DND-41 (cell line): Measurements from ENCODE around the gene ATXN1.

Source experiments
- ATAC-seq: fragments of 200-7000 bp; cut with Tn5 transposase; 3 replicates; pipeline ENCODE4 v1.9.1; 2021; ENCODE audit warnings: low read depth; ENCODE audit not compliant: insufficient read depth
- DNase-seq: peaks from one replicate; pipeline ENCODE4 v3.0.0-alpha.2; 2020
- H2AFZ ChIP-seq: 2 replicates; pipeline ENCODE4 v1.6.0; 2012; ENCODE audit warnings: low read depth, low read length
- H3K27ac ChIP-seq: 2 replicates; pipeline ENCODE4 v1.5.1; 2012; ENCODE audit warnings: low read length, inconsistent platforms
- H3K27me3 ChIP-seq: fragments of 200-600 bp; sonication (generic); 2 replicates; pipeline ENCODE4 v1.6.0; 2012; ENCODE audit warnings: low read length, mild to moderate bottlenecking, inconsistent platforms; ENCODE audit not compliant: insufficient read depth, poor library complexity
- H3K36me3 ChIP-seq: 2 replicates; pipeline ENCODE4 v1.5.1; 2012; ENCODE audit warnings: low read length, inconsistent platforms; ENCODE audit not compliant: insufficient read depth
- H3K4me1 ChIP-seq: 2 replicates; pipeline ENCODE4 v1.5.1; 2012; ENCODE audit warnings: mild to moderate bottlenecking, low read length; ENCODE audit not compliant: insufficient read depth
- H3K4me2 ChIP-seq: 2 replicates; pipeline ENCODE4 v1.6.0; 2012; ENCODE audit warnings: mild to moderate bottlenecking, moderate library complexity, low read length, inconsistent platforms; ENCODE audit not compliant: insufficient read depth
- H3K4me3 ChIP-seq, 2 experiments: fragments of 200-600 bp in 1 of 2; shearing (Covaris generic) in 1 of 2; 2 replicates each; pipeline ENCODE4 v1.5.1; 2012 to 2016; ENCODE audit warnings: inconsistent platforms in 2 of 2, low read length in 2 of 2, mild to moderate bottlenecking in 2 of 2, low read depth in 1 of 2, moderate library complexity in 1 of 2
- H3K79me2 ChIP-seq: 2 replicates; pipeline ENCODE4 v1.6.0; 2012; ENCODE audit warnings: low read length, inconsistent platforms; ENCODE audit not compliant: insufficient read depth
- H3K9ac ChIP-seq: 2 replicates; pipeline ENCODE4 v1.6.0; 2012; ENCODE audit warnings: low read depth, mild to moderate bottlenecking, inconsistent platforms, low read length, moderate library complexity
- H3K9me3 ChIP-seq: 2 replicates; pipeline ENCODE4 v1.5.1; 2012; ENCODE audit warnings: low read length, moderate library complexity, mild to moderate bottlenecking, inconsistent platforms; ENCODE audit not compliant: insufficient read depth, severe bottlenecking
- H4K20me1 ChIP-seq: 2 replicates; pipeline ENCODE4 v1.6.0; 2012; ENCODE audit warnings: low read length; ENCODE audit not compliant: insufficient read depth
- CTCF ChIP-seq: IDR thresholded peaks from 2 replicates; pipeline ENCODE4 v1.5.1; 2012; ENCODE audit warnings: borderline replicate concordance, low read length, moderate library complexity, mild to moderate bottlenecking; ENCODE audit not compliant: poor library complexity, severe bottlenecking; ENCODE audit errors: extremely low read depth
- EZH2 ChIP-seq: IDR thresholded peaks from 3 replicates; pipeline ENCODE4 v1.6.1; 2012; ENCODE audit warnings: borderline replicate concordance, low read depth, mild to moderate bottlenecking, moderate library complexity, low read length, inconsistent platforms; ENCODE audit not compliant: severe bottlenecking

The ATXN1 gene

GRCh38 chr6:16676978-16677377 lies 84.3 kb downstream of the ATXN1 start:
- H3K27me3 ChIP-seq: no peaks in the 10 kb centered on the region
- H3K4me2 ChIP-seq: no peak overlapping the region
- no peak overlapping the region for H2AFZ ChIP-seq
- no peaks in the 10 kb centered on the region for H3K9me3 ChIP-seq
- no peaks in the 10 kb centered on the region for H3K36me3 ChIP-seq
- no peaks in the 10 kb centered on the region for H3K4me1 ChIP-seq
- ATAC-seq: no peak
- no peak overlapping the region for H3K27ac ChIP-seq
- H3K9ac ChIP-seq: no peak overlapping the region
- TF ChIP-seq EZH2: no peak
- no peak overlapping the region for H3K4me3 ChIP-seq
- H4K20me1 ChIP-seq: no peaks in the 10 kb centered on the region
- H3K79me2 ChIP-seq: no peaks in the 10 kb centered on the region
- DNase-seq: no peak

GRCh38 chr6:16676376-16676775 lies 84.9 kb downstream of the ATXN1 start:
- H3K36me3 ChIP-seq: no peaks in the 10 kb centered on the region
- no peak for TF ChIP-seq EZH2
- no peak for TF ChIP-seq CTCF
- no peaks in the 10 kb centered on the region for H3K79me2 ChIP-seq
- DNase-seq (no peak), ATAC-seq (no peak)
- no peak overlapping the region for H3K9ac ChIP-seq
- H3K4me2 ChIP-seq: no peak overlapping the region
- no peaks in the 10 kb centered on the region for H3K27me3 ChIP-seq
- H3K9me3 ChIP-seq: no peaks in the 10 kb centered on the region
- no peaks in the 10 kb centered on the region for H3K4me1 ChIP-seq
- no peak overlapping the region for H2AFZ ChIP-seq
- no peak overlapping the region for H3K27ac ChIP-seq
- H4K20me1 ChIP-seq: no peaks in the 10 kb centered on the region
- H3K4me3 ChIP-seq: no peak overlapping the region

- no peak for DNase-seq
- no peak overlapping the region for H3K27ac ChIP-seq
Observed at GRCh38 chr6:16674801-16675392, 86.4 kb downstream of the ATXN1 start.

More at GRCh38 chr6:16674801-16675392, 86.4 kb downstream of the ATXN1 start:
- Histone ChIP-seq H3K79me2 (no peaks in the 10 kb centered on the region), H3K4me3 (no peak overlapping the region), H3K9me3 (no peaks in the 10 kb centered on the region), H3K4me1 (no peaks in the 10 kb centered on the region), H3K4me2 (no peak overlapping the region), H4K20me1 (no peaks in the 10 kb centered on the region), H2AFZ (no peak overlapping the region), H3K9ac (no peak overlapping the region), H3K36me3 (no peaks in the 10 kb centered on the region), H3K27me3 (no peaks in the 10 kb centered on the region)
- no peak for ATAC-seq
- TF ChIP-seq EZH2 (no peak), CTCF (no peak)
